PC-9 (cell line): Measurements from ENCODE around the gene KCTD6.

Experiments used
- EZH2 ChIP-seq: fragments of 200-600 bp; sonication (generic); IDR thresholded peaks from 2 replicates; pipeline ENCODE4 v1.8.0; 2017; ENCODE audit warnings: antibody characterized with exemption, low read depth
- TF ChIP-seq, protein P1 (sequence below): fragments of 200-600 bp; sonication (generic); conservative IDR thresholded peaks from 2 replicates; pipeline ENCODE4 v1.6.1; 2017; ENCODE audit warnings: mixed run types, antibody characterized with exemption, mild to moderate bottlenecking, moderate library complexity

DNA sequence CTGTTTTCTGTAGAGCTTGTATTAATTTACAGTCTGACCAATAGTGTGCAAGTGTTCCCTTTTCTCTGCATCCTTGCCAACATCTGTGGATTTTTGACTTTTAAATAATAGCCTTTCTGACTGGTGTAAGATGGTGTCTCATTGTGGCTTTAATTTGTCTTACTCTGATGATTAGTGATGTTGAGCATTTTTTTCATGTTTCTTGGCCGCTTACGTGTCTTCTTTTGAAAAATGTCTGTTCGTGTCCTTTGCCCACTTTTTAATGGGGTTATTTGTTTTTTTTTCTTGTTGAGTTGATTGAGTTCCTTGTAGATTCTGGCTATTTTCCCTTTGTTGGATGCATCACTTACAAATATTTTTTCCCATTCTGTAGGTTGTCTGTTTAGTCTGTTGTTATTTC, 52.6 kb downstream of the KCTD6 start:
- TF ChIP-seq, protein P1, sequence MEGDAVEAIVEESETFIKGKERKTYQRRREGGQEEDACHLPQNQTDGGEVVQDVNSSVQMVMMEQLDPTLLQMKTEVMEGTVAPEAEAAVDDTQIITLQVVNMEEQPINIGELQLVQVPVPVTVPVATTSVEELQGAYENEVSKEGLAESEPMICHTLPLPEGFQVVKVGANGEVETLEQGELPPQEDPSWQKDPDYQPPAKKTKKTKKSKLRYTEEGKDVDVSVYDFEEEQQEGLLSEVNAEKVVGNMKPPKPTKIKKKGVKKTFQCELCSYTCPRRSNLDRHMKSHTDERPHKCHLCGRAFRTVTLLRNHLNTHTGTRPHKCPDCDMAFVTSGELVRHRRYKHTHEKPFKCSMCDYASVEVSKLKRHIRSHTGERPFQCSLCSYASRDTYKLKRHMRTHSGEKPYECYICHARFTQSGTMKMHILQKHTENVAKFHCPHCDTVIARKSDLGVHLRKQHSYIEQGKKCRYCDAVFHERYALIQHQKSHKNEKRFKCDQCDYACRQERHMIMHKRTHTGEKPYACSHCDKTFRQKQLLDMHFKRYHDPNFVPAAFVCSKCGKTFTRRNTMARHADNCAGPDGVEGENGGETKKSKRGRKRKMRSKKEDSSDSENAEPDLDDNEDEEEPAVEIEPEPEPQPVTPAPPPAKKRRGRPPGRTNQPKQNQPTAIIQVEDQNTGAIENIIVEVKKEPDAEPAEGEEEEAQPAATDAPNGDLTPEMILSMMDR: no peak
- TF ChIP-seq EZH2: no peak
